CD4-positive, alpha-beta T cell treated with Interleukin-15 for 1 hour (primary cell): ENCODE results near the gene RASSF1.
A peak's percentile ranks its signal among the peaks of the same experiment; 100 is the strongest.

Experiments used
- DNase-seq: peaks from one replicate; pipeline ENCODE4 v3.0.0-alpha.2; 2020

Gene RASSF1

DNA sequence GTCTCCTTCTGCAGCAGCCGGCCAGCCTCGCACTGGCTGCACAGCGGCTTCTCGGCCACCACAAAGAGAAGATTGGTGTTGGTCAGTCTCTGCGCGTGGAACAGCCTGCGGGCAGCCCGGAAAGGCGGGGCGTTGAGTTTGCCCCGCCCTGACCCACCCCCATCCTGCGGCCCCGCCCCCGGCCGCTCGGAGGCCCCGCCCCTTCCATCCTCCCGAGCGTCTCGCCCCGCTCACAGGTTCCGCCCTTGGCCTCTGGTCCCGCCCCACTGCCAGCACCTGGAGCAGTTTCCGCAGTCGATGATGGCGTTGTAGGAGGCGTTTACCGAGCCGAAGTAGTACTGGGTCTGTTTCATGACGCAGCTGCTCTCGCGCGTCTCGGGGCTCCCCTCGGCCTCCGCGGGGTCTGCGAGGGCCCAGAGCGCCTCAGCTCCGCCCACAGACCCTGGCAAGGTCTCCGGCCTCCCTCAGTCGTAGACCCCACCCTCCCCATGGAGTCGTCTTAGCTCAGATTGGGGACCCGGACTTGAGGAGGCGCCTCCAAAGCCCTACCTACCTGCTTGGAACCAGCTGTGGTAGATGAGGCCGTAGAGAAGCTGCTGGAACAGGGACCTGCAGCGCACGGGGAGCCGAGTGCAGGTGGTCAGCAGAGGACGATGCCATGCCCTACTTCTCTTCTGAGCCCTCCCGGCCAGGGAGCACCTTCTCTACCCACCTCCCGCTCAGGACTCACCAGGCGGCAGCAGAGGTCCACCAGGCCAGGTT lies 24.6 kb upstream of the RASSF1 start:
- peak; percentile 95 for DNase-seq

DNA sequence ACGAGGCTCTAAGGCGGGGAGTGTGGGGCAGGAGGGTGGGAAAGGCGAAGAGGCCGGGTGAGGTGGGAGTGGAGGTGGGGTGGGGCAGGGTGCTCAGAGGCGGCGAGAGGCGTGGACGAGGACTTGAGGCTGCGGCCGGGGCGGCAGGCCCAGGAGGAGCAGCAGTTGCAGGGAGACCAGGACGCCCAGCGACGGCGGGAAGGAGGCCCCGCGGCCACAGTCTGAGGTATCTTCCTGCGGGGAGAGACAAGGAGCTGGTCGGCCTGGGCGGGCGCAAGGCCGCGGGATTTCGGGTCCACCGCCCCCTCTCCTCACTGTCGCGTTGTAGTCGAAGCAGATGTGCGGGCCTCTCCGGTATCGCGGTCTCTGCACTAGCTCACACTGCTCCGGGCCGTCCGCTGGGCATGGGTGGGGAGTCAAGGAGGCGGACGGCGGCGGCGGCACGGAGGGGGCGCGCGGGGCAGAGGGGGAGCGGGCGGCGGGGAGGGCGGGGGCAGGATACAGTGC lies 24.0 kb upstream of the RASSF1 start:
- no peak for DNase-seq

DNA sequence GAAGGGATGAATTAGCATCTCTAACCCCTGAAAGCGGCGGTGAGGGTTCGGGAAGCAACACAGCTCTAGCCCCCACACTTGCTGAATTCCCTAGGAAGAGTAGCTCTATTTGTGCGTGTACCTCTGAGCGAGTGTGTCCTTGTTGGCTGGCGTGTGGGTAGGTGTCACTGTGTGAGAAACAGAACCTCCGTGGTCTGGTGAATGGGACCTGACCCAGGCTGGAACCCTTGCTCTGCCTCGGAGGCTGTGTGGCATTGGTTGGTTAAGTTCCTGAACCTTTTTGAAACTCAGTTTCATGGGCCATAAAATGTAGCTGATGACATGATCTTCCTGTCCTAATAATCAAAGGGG lies 19.1 kb upstream of the RASSF1 start:
- DNase-seq: no peak

DNA sequence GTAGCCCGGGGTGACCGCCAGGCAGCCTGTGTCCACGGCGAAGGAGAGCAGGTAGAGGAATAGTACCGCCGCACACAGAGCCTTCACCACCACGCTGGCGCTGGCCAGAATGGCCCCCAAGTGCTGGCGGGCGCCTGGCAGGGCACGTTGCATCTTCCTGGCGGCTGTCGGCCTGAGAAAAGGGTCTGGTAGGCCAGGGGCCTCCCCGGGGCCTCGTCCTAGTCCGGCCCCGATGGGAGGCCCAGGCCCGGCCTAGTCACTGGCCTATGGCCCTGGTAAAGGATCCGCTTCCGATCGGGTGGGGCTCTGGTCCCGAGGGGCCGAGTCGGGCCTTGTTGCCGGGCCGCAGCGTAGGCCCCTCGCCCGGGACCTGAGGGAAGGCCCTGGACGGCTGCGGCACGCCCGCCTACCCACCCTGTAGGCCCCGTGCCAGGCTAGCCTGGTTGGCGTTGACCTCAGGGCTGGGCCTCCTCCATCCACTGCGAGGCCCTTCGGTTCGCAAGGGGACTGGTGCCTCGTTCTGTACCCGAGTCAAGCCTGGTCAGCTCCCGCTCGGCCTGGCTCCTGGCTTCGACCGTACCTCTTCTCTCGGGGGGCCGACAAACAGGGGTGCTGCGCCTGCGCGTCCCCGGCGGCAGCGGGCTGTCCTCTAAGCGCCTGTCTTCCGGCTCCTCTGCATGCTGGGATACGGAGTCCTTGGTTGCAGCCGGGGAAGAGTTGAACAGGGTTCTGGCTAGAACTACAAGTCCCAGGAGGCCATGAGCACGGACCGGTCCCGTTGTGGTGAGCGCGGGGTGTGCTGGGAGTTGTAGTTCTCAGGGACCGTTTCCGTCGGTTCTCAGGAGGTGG lies 18.5 kb upstream of the RASSF1 start, which contains the start of gene TMEM115:
TSS of gene TMEM115 (minus strand) at position 611 of the 849 bp plus-strand sequence. CDS start at position 153, 458 bp downstream.
- DNase-seq: peak; percentile 98

DNA sequence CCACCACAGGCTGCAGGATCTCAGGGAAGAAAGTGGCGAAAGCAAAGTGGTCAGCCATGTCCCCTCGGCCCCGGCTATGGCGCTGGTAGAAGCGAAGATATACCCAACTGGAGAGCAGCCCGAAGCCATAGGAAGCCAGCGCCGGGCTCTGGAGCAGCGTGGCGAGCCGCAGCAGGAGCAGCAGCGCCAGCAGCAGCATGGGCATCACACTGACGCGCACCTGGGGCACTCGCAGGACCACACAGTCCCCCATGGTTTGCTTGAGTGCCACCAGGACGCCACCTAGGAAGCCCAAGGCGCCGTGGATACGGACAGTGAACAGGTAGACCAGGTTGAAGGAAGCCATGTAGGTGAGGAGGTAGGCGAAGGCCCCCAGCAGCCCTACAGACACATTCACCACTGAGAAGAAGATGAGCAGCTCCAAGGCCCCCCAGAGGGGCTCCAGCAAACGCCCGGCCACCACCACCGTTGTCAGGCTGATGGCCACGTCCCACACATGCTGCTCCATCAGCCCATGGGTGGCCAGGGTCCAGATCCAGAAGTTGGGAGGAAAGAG lies 17.8 kb upstream of the RASSF1 start:
- no peak for DNase-seq

DNA sequence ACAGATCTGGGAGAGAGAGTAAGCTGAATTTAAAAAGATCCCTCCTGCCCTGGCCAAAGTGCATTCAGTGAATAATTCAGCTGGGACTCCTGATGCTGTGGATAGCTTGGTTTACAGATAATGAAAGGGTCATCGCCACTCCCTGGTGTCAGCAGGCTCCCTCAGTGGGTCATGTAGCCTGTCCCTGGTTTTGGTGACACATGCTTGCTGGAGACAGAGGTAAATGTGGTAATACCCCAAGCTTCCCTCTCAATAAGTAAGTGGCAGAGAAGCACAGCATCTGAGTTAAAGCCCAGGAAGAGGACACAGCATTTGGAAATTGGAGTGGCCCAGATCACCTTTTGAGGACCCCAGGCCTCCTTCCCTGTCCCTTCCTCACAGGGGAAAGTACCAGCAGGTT lies 16.8 kb upstream of the RASSF1 start:
- DNase-seq: no peak

DNA sequence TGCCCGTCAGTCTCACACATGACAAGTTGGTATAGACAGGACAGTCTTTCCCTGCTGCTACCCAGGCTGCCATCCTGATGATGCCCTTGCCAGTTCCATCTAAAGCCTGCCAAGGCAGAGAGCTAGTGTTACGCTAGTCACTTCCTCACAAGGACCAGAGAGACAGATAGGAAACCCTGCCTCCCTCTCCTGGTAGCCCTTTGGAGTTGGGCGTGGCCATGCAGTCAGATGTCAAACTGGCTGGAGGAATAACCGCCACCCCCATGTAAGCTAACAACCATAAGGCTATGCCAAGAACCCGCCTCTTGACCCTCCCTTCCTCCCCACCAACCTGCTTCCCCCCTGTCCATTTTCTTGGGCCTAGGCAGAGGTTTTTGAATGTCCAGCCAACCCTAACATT lies 15.9 kb upstream of the RASSF1 start:
- DNase-seq: no peak

DNA sequence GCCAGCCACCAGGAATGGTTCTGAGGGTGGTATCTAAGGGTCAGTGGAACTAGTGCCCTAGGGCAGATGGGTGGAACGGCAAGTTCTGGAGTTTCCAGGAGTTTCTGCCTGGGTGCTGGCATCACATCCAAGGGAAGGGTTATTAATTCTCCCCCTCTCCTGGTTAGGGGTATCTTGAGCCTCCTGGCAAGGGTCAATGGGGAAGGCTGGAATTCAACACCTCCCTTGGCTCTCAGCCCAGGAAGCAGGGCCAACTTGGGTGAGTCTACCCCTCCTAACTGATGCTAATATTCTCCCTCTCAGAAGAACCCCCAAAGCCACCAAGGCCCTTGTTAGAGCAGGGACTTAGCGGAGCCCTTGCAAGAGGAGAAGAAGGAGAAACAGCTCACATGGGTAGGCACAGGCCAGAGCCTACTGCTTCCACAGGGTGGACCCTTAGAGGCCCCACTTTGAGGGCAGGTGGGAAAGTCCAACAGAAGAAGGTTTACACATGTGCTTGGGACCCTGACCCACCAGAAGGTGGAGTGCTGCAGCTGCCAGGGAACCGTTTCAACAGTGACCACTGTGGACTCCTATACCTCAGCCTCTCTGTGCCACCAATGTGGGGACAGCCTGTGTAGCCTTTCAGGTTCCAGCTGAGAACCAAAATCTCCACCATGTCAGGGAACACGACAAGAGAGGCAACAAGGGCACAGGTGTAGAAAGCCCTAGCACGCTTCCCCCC lies 15.4 kb upstream of the RASSF1 start:
- no peak for DNase-seq

DNA sequence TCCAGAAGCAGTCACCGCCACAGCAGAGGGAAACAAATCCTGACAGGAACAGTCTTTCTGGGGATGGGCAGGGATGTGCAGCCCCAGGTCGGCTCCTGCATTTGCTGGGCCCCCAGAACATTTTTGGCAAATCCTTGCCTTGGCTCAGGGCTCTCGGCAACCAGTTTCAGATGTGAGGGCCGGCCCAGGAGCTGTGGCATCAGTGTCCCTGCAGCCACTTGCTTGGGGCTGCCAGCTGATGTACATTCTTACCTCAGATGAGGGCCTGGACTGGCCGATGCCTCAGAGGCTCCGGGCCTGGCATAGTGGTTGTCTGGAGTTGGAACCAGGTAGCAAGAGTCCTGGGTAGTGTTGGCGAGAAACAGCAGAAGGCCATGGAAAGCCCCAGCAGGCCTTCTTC lies 14.2 kb upstream of the RASSF1 start:
- DNase-seq: no peak

DNA sequence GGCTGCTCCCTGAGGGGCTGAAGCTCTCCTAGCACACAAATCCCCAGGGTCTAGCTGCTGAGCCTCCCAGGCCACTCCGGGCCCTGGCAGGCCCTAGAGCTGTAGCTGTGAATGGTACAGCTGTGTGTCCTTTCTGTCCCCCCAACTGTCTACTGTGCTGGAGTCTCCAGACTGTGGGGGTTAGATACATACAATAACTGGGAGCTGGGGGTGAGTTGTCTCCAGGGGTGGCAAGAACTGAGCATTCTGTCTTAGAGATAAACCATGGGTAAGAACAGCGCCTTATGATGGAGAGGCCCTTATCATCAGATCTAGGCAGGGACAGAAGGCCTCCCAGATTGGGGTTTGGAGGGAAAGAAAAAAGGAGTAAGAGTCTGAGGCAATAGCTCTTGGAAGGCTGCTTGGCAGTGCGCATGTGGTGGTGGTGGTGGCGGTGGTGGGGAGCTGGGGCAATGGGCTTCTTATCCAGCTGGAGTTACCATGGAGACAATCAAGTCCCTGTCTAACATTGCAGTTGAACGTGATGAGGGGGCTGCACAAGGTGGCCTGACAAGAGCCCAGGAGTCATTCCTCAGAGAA lies 13.6 kb upstream of the RASSF1 start:
- DNase-seq: no peak

DNA sequence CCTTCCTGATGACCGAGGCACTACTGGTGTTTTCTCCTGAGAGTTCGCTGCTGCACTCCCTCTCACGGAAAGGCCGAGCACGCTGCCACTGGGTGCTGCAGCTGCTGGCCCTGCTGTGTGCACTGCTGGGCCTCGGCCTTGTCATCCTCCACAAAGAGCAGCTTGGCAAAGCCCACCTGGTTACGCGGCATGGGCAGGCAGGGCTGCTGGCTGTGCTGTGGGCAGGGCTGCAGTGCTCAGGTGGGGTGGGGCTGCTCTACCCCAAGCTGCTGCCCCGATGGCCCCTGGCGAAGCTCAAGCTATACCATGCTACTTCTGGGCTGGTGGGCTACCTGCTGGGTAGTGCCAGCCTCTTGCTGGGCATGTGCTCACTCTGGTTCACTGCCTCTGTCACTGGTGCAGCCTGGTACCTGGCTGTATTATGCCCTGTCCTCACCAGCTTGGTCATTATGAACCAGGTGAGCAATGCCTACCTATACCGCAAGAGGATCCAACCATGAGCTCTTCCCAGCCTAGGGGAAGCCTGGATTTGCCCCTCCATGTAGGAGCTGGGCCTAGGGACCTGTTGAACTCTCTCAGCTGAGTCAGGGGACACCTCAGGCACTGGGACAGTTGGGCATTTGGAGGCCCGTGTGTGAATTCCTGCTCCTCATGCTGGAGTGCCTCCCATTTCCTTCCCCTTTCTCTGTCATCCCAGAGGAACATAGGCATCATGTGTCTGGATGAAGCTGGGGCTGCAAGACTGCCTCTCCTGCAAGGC lies 12.8 kb upstream of the RASSF1 start:
- no peak for DNase-seq

DNA sequence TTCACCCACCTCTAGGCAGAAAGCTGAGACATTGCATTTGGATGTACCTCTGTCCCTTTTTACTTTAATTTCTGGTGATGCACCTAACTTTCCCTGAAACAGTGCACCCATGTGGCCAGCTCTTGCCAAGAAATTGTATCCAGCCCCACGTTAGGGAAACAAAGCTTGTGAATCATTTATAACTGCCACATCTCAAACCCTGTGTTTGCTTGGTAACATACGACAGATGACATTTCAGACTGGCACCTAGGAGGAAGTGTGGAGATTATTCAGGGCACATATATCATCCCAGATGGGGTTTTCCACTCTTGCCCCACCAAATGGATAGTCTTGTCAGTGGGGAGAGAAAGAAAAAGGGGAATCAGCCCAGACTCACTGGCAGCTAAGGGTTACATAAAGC lies 12.1 kb upstream of the RASSF1 start:
- no peak for DNase-seq

DNA sequence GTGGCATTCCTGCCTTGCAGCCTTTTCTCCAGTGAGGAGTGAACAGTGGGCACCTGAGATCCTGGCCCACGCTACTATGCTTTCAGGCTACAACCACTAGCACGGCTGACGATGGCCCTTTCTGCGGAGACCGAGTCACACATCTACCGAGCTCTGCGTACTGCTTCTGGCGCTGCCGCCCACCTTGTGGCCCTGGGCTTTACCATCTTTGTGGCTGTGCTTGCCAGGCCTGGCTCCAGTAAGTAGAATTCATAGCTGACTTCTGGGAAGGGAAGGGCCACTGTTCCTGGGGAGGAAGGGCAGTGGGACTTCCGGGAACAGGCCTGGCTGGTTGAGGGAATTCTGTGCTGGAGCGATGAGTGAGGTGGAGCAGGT lies 10.7 kb upstream of the RASSF1 start:
- no peak for DNase-seq

DNA sequence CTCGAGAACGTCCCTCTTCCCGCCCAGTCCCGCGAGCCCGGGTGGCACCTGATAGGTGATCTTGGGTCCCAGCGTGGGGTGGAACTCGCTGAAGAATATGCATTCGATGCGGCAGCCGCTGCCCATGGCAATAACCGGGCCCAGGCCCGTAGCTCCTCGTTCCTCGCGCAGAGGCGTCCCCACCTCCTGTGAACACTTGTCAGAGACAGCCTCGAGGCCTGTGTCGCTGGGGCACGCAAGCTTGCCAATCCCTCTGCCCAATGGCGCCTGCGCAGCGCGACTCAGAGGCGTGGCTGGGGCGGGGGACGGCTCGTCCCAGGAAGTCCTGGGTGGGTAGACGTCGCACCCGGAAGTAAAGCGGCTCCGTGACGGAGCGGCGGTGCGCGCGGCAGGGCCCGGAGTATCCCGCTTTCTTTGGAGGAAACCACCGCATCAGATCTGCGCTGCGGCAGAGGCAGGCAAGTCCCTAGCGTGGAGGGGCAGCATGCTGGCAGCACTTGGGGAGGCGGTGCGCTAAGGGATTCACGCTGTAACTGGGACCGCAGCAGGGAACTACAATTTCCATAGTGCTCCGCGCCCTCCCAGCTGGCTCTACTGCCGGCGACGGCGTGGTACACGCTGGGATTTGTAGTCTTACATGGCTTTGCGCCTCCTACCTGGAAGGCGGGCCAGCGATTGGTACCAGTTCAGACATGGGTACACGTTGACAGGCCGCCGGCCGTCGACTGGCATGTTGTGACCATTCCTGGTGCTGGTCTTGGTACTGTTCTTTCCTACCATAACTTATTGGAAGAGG lies 10.1 kb upstream of the RASSF1 start, which contains the start of the genes CYB561D2 and NPRL2:
TSS of gene CYB561D2 (plus strand) at position 336 of the 796 bp plus-strand sequence. CDS start 572 bp downstream, outside the sequence.
TSS of gene NPRL2 (minus strand) at position 249 of the 796 bp plus-strand sequence. CDS start at position 126, 123 bp downstream.
- peak; percentile 98 for DNase-seq

DNA sequence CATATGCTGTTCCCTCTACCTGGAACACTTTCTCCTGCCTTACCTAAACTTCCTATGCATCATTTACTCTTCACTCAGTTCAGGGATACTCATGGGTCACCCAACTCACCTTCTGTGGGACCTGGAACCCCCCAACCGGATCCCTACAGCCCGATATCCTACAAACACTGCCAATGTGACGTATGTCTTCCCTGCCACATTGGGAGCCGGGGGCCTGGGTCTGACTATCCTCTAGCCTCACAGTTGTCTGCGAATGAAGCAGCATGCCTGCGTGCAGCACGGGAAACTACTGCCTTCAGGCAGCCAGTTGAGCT lies 9.5 kb upstream of the RASSF1 start:
- no peak for DNase-seq

DNA sequence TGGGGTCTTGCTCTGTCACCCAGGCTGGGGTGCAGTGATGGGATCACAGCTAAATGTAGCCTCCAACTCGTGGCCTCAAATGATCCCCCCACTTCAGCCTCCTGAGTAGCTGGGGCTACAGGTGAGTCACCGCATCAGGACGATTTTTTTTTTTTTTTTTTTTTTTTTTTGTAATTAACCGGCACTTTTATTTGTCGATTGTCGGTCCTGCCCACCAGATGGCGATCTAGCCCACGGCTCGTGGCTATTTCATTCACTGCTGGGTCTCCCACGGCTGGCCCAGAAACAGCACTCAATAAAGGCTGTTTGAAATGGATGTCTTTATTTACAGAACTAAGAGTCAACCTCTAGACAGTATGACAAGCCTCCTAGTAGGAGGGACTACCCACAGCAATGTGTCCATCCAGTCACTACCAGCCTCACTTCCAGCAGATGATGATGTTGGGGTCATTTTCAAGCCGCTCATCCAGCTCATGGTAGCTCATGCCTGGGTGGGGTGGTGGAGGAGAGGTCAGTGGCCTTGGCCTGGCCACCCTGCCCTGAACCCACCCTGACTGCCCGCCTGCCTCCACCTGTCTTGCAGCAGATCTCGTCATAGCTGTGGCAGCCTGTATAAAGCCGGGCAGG lies 6.7 kb upstream of the RASSF1 start:
- DNase-seq: peak; percentile 84

DNA sequence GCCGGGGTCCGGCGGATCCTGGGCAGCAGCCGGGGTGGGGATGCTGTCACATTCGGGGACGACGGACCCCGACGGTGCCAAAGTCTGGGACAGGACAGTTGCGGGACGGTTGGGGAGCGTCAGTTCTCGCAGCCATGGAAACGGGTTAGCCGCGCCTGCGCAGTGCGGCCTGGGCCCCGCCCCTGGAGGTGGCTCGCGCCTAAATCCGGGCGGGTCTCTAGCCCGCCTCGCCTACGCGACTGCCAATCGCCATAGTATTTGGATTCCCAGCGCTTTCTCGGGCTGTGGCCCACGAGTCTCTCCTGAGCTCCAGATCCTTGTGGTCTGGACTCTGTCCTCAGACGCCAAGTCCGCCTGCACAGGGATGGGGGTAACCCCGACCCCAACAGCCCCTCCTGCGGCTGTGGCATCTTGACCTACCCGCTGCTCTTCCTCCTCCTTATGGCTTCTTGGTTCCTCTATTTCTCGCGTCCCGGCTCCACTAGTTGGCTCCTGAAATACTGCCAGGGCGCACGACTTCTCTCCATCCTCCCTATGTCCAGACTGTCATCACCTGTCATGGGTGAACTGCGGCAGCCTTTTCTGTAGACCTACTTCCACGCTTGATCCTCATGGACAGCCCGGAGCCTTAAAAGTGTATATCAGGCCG lies 5.1 kb upstream of the RASSF1 start, which contains the start of gene ZMYND10:
TSS of gene ZMYND10 (minus strand) at position 147 of the 649 bp plus-strand sequence. CDS start 153 bp downstream, outside the sequence.
- DNase-seq: peak; percentile 79

DNA sequence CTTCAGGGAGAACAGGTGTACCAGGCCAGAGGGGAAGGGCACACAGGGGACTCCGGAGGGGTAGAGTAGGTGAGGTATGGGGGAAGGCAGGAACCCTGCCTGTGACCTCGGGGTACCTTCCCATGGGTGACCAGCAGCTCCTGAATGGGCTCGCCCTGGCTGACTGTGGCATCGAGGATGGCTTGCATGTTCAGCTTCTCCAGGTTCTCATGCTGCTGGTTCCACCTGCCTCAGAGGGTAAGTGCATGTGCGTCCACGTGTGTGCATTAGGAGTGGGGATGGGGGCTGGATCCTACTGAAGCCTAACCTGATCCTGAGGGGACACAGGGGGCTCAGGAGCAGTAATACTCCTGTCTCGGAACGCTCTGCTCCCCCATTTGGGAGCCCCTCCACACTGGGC lies 4.4 kb upstream of the RASSF1 start:
- no peak for DNase-seq

DNA sequence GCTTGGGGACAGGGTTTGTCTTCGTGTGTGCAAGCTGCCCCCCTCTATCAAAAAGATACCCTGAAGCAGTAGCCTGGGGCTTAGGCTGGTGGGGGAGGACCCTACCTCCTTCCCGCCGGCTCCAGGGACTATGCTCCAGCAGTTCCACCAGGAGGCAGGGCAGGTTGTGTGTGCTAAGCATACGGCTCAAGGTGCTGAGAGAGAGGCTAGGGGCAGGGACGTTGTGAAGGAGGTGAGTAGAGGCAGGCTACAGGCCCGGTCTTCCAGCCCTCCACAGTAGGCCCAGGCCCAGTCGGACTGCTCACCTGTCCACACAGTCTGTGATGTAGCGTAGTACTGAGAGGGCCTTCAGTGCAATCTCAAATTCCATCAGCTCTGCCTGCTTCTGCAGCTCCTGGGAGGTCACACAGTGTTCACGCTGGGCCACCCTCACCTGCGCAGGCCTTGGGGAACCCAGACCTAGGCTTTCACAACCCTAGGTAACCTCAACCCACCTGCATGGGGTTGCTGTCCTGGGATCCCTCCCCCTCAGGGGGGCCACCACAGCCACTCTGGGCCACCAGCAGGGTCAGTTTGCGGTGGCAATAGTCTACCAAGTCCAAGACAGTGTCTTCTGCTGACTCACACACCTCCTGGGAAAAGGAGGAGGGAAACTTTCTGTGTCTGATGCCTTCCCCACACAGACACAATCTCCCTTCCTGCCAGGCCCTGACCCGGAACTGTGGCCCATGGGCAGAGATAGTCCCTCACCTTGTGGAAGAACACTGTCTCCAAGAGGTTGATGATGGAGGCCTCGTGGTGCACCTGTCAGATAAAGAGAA lies 2.4 kb upstream of the RASSF1 start:
- DNase-seq: no peak
